Measurements from ENCODE around the gene SRP9. TPM values are rescaled to one million over a fixed set of nuclear protein-coding genes. Genes with fewer than 3 reads are reported as not detected.
"Not testable (repeated sequence)": the region's sequence is repeated elsewhere in the genome, so short reads cannot be mapped to it uniquely, and the experiment has no call there.

The SRP9 gene
- total RNA-seq, 1 donor from 2014 or later = 208 TPM

GRCh38 chr1:225815526-225816178 is 38.0 kb downstream of the SRP9 start:
- no peak for DNase-seq

DNA sequence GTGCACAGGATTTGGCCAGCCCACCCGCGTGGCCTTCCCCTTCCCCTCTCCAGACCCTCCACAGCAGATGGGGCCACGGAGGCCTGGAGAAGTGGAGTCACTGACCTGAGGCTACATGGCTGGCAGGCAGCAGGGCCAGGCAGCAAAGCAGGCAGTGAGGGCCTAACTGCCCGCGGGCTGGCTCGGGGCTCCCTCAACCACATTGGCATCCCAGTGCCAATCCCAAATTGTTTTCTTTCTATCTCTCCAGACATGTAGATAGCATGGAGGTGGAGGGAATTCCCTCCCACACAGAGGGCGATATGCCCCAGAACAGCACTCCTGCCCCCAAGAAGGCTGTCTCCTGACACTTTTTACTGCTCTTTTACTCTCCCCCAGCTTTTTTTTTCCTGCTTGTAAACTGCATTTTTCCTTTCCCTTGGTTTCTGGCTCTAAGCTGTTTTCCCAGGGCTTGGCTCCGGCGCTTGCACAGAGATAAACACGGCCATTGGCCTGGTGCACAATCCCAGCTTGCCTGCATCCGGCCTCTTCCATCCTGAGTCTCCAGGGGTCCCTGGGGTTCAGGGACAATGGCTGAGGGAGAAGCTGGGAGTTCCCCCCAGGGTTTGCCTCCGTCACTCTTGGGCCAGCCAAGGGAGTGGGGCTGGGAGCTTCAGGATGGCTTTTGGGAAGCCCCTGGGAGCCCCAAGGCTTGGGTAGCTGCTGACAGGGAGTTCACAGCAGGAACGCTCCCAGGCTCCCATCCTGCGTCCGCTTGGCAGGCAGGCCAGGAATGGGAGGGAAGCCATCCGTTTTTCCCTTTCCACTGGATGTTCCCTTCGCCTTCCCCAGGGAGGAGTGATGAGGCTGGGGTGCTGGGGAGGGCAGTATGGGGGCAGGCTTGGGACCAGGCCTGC is 39.3 kb downstream of the SRP9 start:
- DNase-seq = peak; percentile 54

- DNase-seq = no peak
Observed at GRCh38 chr1:225817611-225818061, 40.0 kb downstream of the SRP9 start.

GRCh38 chr1:225818229-225818628 is 40.6 kb downstream of the SRP9 start:
- DNase-seq = no peak

GRCh38 chr1:225819346-225820192 is 41.9 kb downstream of the SRP9 start:
- no peak for DNase-seq

DNA sequence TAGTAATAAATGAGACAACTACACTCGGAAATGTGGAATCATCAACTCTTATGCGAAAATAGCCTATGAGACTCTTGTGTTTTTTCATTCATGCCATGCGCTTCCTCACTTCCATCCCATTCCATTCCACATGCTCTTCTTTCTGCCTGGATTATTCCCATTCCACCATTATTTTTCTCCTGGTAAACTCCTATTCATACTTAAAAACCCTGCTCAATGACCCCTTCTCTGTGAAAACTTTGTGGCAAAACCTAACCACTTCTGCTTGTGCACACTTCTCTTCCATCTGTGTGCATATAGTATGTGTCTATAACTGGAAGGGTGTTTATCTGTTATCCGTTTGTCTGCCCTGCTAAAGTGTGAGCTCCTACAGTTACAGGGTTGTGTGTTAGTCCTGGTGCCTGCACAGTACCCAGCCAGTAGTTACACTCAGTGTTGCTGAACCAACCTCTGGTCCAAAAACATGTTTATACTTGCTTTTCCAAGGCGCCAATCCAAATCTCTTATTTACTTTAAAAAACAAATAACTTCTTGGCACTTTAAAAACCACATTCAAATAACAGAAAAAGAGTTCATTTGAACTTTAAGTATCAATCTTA is 43.0 kb downstream of the SRP9 start:
- DNase-seq = no peak

DNA sequence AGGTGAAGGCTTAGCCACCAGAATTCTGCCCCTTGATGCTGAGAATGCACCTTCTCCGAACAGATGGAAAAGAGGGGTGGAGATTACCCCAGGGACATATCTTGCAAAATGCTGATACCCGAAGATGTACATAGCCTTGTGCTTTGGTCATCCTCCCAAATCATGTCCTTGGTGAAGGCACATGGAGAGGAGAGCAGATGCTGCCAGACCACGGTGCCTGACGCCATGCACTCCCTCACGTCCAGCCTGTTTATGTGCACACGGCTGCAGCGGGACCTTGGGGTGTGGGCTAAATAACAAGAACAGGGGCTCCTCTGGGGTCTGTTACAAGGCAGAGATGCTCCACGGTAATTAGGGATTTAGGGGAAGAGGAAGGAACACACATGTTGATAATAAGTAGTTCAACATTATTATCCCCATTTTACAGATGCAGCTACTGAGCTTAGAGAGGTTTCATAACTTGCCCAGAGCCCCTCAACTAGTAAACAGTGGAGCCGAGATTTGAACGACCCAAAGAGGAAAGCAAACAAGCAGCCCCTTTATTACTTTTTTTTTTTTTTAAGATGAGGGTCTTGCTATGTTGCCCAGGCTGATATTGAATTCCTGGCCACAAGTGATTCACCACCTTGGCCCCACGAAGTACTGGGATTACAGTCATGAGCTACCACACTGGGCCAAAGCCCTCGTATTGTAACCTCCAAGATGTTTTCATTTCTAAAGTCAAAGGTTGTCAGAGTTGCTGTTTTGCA is 45.2 kb downstream of the SRP9 start:
- no peak for DNase-seq

DNA sequence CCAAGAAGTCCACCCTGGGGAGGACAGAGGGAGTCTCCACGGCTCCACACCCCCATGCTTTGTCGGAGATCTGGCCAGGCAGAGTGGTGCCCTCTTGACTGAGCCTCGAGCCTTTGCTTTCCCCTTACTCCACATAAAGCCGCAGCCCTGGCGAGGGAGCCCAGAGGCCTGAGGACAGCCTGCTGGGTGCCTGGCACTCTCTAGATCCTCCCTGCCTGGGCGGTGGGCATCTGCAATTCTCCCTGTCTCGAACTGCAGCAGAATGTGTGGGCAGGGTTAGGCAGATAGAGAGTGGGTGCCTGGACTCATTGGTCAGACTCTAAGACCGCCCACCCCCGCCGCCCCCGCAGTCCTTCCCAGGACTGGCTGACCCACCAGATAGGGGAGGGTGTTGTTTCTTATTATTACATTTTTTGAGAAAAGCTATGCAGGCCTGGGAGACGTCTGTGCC is 46.2 kb downstream of the SRP9 start:
- no peak for DNase-seq

GRCh38 chr1:225824533-225824941 is 46.9 kb downstream of the SRP9 start:
- DNase-seq = no peak

- DNase-seq = no peak
Observed at GRCh38 chr1:225825078-225825477, 47.5 kb downstream of the SRP9 start.

DNA sequence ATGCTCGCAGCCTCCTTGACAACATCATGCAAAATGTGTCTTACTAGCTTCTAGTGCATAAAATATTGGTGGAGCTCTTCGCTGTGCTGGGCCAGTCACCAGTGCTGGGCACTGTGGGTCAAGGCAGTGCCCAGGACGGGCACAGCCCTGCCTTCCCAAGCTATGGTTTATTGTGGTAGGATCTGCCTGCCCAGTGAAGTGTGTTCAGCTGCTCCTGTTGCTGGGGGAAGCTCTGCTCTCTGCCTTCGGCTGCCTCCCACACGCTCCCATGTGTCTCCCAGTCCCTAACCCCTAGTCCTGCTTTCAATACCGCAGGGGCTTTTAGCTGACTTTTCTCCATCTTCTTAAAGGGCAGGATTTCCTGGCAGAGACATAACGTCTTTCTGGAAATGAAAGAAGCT is 48.0 kb downstream of the SRP9 start:
- no peak for DNase-seq

DNA sequence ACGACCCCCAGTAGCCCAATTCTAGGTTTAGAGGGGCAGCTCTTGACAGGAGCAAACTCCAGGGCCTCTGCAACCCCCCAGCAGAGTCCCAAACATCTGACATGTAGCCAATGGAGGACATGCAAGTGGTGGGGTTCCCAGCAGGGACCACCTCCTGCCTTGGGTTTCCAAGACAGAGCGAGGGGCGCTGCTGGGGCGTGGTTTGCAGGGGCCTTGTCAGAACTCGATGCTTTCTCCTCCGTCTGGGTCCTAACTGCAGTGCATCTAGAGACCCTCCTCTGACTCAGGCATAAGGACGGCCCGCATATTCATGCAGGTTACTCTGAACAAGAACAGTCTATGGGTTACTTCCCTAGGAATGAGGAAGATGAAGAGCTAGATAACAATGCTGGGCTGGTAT is 49.5 kb downstream of the SRP9 start:
- no peak for DNase-seq

GRCh38 chr1:225828706-225829345 is 51.2 kb downstream of the SRP9 start:
- DNase-seq = no peak

GRCh38 chr1:225830841-225831240 is 53.2 kb downstream of the SRP9 start:
- DNase-seq = no peak

DNA sequence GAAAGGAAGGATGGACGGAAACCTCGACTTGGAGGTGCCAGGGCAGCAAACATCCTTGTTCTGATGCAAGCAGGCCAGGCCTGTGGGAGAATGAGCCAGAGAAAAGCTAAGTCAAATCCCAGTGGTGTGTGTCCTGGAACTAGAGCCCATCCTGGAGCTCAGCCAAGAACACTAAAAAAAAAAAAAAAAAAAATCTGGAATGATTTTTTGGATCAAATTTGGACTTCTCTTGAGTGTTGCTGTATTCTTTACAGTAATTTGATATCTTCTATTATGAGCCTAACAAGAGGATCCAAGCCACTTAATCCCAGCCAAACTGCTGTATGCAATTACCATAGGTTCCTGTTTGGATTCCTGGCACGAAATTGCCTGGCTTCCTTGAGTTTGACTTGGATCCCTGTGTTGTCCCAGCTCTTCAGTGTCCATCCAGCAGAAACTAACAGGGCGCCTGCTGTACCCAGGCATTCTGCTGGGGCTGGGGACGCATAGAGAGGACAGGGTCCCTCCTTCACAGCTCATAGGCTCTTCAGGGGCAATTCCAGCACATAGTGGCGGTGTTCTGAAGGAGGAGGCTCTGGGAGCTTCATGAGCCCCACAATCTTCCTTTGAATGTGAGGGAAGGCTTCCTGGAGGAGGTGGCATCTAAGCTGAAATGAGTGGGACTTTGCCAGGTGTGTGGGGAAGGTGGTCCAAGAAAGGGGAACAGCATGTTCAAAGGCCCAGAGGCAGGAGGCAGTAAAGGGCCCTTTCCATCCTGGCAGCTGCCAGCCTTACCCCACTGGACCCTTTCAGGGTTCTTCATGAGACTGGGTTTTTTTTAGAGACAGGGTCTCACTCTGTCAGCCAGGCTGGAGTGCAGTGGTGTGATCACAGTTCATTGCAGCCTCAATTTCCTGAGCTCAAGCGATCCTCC is 57.0 kb downstream of the SRP9 start:
- DNase-seq = peak; percentile 97

GRCh38 chr1:225835856-225836255 is 58.2 kb downstream of the SRP9 start:
- peak; percentile 16 for DNase-seq

DNA sequence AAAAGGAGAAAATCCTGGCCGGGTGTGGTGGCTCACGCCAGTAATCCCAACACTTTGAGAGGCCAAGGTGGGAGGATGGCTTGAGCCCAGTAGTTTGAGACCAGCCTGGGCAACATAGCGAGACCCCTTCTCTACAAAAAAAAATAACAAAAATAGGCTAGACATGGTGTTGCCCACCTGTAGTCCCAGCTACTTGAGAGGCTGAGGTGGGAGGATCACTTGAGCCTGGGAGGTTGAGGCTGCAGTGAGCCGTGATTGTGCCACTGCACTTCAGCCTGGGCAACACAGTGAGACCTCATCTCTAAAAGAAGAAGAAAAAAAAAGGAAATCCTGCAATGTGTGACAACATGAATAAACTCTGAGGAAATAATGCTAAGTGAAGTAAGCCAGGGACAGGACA is 58.7 kb downstream of the SRP9 start:
- DNase-seq = not testable (repeated sequence)

GRCh38 chr1:225838793-225839192 is 61.2 kb downstream of the SRP9 start:
- DNase-seq = no peak
